Measurements from ENCODE around the gene UST. TPM values are rescaled to one million over a fixed set of nuclear protein-coding genes. Genes with fewer than 3 reads are reported as not detected.
"Not testable (repeated sequence)": the region's sequence is repeated elsewhere in the genome, so short reads cannot be mapped to it uniquely, and the experiment has no call there.

UST gene
- total RNA-seq, 1 experiment from 2014 or later = 6.1 TPM

GRCh38 chr6:148779142-148779562, 32.3 kb downstream of the UST start:
- intact Hi-C loops (cut with micrococcal nuclease) = loop anchor here (10.0 kb wide), 1 partner anchor 714 kb away; no protein-coding TSS in a partner anchor
- Histone ChIP-seq H3K79me2 (ENCODE audit: insufficient read depth, low read length) (no peaks in the 10 kb centered on the region), H3K9me3 (ENCODE audit: control insufficient read depth in 1 of 2, insufficient read depth in 1 of 2, low read depth in 1 of 2, low read length in 2 of 2) (no peaks in the 10 kb centered on the region), H2AFZ (ENCODE audit: low read depth, low read length, poor library complexity, severe bottlenecking) (no peak overlapping the region), H3K27ac (ENCODE audit: low read depth, low read length) (no peak overlapping the region), H3K4me1 (ENCODE audit: control insufficient read depth in 1 of 2, insufficient read depth in 2 of 2, low read length in 2 of 2) (peaks cover 0 to 6% of the 10 kb centered on the region in 2 experiments; a peak in 1 of 4 replicates), H3K27me3 (ENCODE audit: insufficient read depth, low read length) (no peaks in the 10 kb centered on the region), H3K9me2 (ENCODE audit: insufficient read depth) (no peaks in the 10 kb centered on the region), H3K4me3 (replicated peaks in 1 of 2; ENCODE audit: low read depth in 1 of 2, low read length in 2 of 2) (no peak overlapping the region), H3K36me3 (ENCODE audit: control insufficient read depth in 1 of 2, insufficient read depth in 2 of 2, low read length in 2 of 2) (no peaks in the 10 kb centered on the region), H3K4me2 (ENCODE audit: low read length) (no peak overlapping the region), H4K20me1 (ENCODE audit: insufficient read depth) (no peaks in the 10 kb centered on the region), H3K9ac (ENCODE audit: low read length) (no peak overlapping the region)
- no TSS peak for BruUV-seq (replicated peaks)
- TF ChIP-seq CEBPB (IDR thresholded peaks at IDR 0.05; ENCODE audit: low read depth) = no peak
- no peak for TF ChIP-seq ATF3 (IDR thresholded peaks at IDR 0.05)
- TF ChIP-seq POLR2A (IDR thresholded peaks at IDR 0.05; ENCODE audit: borderline replicate concordance, extremely low read depth, insufficient read depth, insufficient read length) = no peak
- no peak for TF ChIP-seq SIN3A (IDR thresholded peaks at IDR 0.05; ENCODE audit: low read depth)
- TF ChIP-seq SRF (IDR thresholded peaks at IDR 0.05; ENCODE audit: low read depth) = no peak
- no peak for TF ChIP-seq SP1 (IDR thresholded peaks at IDR 0.05; ENCODE audit: low read depth)
- TF ChIP-seq FOSL1 (IDR thresholded peaks at IDR 0.05; ENCODE audit: low read depth) = no peak
- no peak for TF ChIP-seq CBX3 (IDR thresholded peaks at IDR 0.05; ENCODE audit: low read depth)
- no peak for TF ChIP-seq ZBTB33 (IDR thresholded peaks at IDR 0.05; ENCODE audit: extremely low read depth, insufficient replicate concordance, low read length)
- no peak for TF ChIP-seq ELF1 (IDR thresholded peaks at IDR 0.05; ENCODE audit: borderline replicate concordance, low read depth)
- CTCF ChIA-PET = no interaction called here
- DNase-seq (ENCODE audit: low read depth, low spot score) (no peak), ATAC-seq (no peak)
- POLR2A ChIA-PET = no interaction called here
- RAD21 ChIA-PET (ENCODE audit: low non-redundant PET in 1 of 2, low total read pairs in 2 of 2, uncharacterized antibody in 2 of 2, unreplicated experiment in 2 of 2) = no interaction called here

- RAD21 ChIA-PET (ENCODE audit: low non-redundant PET in 1 of 2, low total read pairs in 2 of 2, uncharacterized antibody in 2 of 2, unreplicated experiment in 2 of 2); H3K36me3 ChIP-seq (ENCODE audit: control insufficient read depth in 1 of 2, insufficient read depth in 2 of 2, low read length in 2 of 2); DNase-seq (ENCODE audit: low read depth, low spot score); H3K27me3 ChIP-seq (ENCODE audit: insufficient read depth, low read length); intact Hi-C loops (cut with micrococcal nuclease); H3K4me1 ChIP-seq (ENCODE audit: control insufficient read depth in 1 of 2, insufficient read depth in 2 of 2, low read length in 2 of 2); H3K27ac ChIP-seq (ENCODE audit: low read depth, low read length); ATAC-seq; H4K20me1 ChIP-seq (ENCODE audit: insufficient read depth); H3K79me2 ChIP-seq (ENCODE audit: insufficient read depth, low read length); POLR2A ChIA-PET; H2AFZ ChIP-seq (ENCODE audit: low read depth, low read length, poor library complexity, severe bottlenecking); H3K4me2 ChIP-seq (ENCODE audit: low read length); H3K9me2 ChIP-seq (ENCODE audit: insufficient read depth); H3K9me3 ChIP-seq (ENCODE audit: control insufficient read depth in 1 of 2, insufficient read depth in 1 of 2, low read depth in 1 of 2, low read length in 2 of 2); BruUV-seq (replicated peaks); H3K4me3 ChIP-seq (replicated peaks in 1 of 2; ENCODE audit: low read depth in 1 of 2, low read length in 2 of 2); H3K9ac ChIP-seq (ENCODE audit: low read length); CTCF ChIA-PET: not testable (repeated sequence)
These were observed 33.6 kb downstream of the UST start for GRCh38 chr6:148780423-148780822.
